ENCODE data around the gene CTIF. TPM values are rescaled to one million over a fixed set of nuclear protein-coding genes. Genes with fewer than 3 reads are reported as not detected.

Gene CTIF
- total and polyA plus RNA-seq, 2 experiments from 2014 or later = 8.6 to 14.4 TPM

GRCh38 chr18:48597671-48598070 is 58.8 kb downstream of the CTIF start:
- no peak overlapping the region for H3K4me2 ChIP-seq
- Mint-ChIP-seq H3K9me3 (no peaks in the 10 kb centered on the region), H3K27ac (no peak overlapping the region), H3K4me3 (no peak overlapping the region), H3K4me1 (peaks cover 13% of the 10 kb centered on the region), H3K36me3 (ENCODE audit: low read depth) (no peaks in the 10 kb centered on the region), H3K27me3 (ENCODE audit: insufficient read depth, low read depth, poor library complexity) (peaks cover under 1% of the 10 kb centered on the region)
- H3K4me3 ChIP-seq = no peak overlapping the region
- H3K27ac ChIP-seq (ENCODE audit: low read depth) = no peak overlapping the region
- H4K20me1 ChIP-seq (replicated peaks; ENCODE audit: insufficient read depth) = peaks cover 3% of the 10 kb centered on the region; the same call in 1 of the 2 replicates
- no peaks in the 10 kb centered on the region for H3K9me2 ChIP-seq (ENCODE audit: insufficient read depth)
- DNase-seq (ENCODE audit: low spot score) (no peak), ATAC-seq (no peak)
- no peaks in the 10 kb centered on the region for H3K4me1 ChIP-seq (ENCODE audit: insufficient read depth)
- H3K36me3 ChIP-seq (ENCODE audit: insufficient read depth) = no peaks in the 10 kb centered on the region
- no peaks in the 10 kb centered on the region for H3K79me2 ChIP-seq (replicated peaks; ENCODE audit: insufficient read depth)
- no peaks in the 10 kb centered on the region for H3F3A ChIP-seq (replicated peaks; ENCODE audit: low read depth)
- TF ChIP-seq NANOG (IDR thresholded peaks at IDR 0.05; ENCODE audit: borderline replicate concordance) = no peak
- TF ChIP-seq JUNB (IDR thresholded peaks at IDR 0.05; ENCODE audit: unreplicated experiment) = no peak
- no peak for TF ChIP-seq EZH2 (IDR thresholded peaks at IDR 0.05; ENCODE audit: low read depth, unreplicated experiment)
- no peak for TF ChIP-seq CREB1 (CRISPR knock-in tag; IDR thresholded peaks at IDR 0.05; ENCODE audit: low read depth)
- TF ChIP-seq ZNF462 (CRISPR knock-in tag; IDR thresholded peaks at IDR 0.05) = no peak
- no peak for TF ChIP-seq STAT1 (IDR thresholded peaks at IDR 0.05; ENCODE audit: unreplicated experiment)
- TF ChIP-seq ZNF114 (CRISPR knock-in tag; IDR thresholded peaks at IDR 0.05) = no peak
- TF ChIP-seq CTCF (conservative IDR thresholded peaks at IDR 0.05; ENCODE audit: low read depth in 2 of 2) = no peak
- no peak for TF ChIP-seq ETS1 (IDR thresholded peaks at IDR 0.05)
- TF ChIP-seq EZH2phosphoT487 (IDR thresholded peaks at IDR 0.05; ENCODE audit: unreplicated experiment) = no peak
- no peak for TF ChIP-seq POLR2AphosphoS5 (IDR thresholded peaks at IDR 0.05; ENCODE audit: low read depth)
- no peak for TF ChIP-seq ZNF331 (CRISPR knock-in tag; IDR thresholded peaks at IDR 0.05; ENCODE audit: low read depth)
- no peak for TF ChIP-seq REST (IDR thresholded peaks at IDR 0.05; ENCODE audit: unreplicated experiment)
- no peaks in the 10 kb centered on the region for H3K27me3 ChIP-seq (ENCODE audit: insufficient read depth)
- H2AFZ ChIP-seq = no peak overlapping the region
